Vagina (tissue), 2 donors: ENCODE measurements around the gene LGALS9.
"Not testable (repeated sequence)": the region's sequence is repeated elsewhere in the genome, so short reads cannot be mapped to it uniquely, and the experiment has no call there.

Source experiments
- POLR2A ChIP-seq, 2 donors: fragments of 450-650 bp; IDR thresholded peaks; one replicate each; pipeline ENCODE4 v1.6.1; 2017; ENCODE audit warnings: antibody characterized with exemption in 2 of 2, mild to moderate bottlenecking in 2 of 2, moderate library complexity in 2 of 2
- TF ChIP-seq, protein P1 (sequence below), 3 experiments: fragments of 450-650 bp in 2 of 3; fragments of 200-600 bp in 1 of 3; sonication (generic) in 1 of 3; IDR thresholded peaks; one replicate each; pipeline ENCODE4 v1.5.1; 2017 to 2019; ENCODE audit warnings: antibody characterized with exemption in 3 of 3, mild to moderate bottlenecking in 2 of 3, moderate library complexity in 2 of 3

- TF ChIP-seq, protein P1, sequence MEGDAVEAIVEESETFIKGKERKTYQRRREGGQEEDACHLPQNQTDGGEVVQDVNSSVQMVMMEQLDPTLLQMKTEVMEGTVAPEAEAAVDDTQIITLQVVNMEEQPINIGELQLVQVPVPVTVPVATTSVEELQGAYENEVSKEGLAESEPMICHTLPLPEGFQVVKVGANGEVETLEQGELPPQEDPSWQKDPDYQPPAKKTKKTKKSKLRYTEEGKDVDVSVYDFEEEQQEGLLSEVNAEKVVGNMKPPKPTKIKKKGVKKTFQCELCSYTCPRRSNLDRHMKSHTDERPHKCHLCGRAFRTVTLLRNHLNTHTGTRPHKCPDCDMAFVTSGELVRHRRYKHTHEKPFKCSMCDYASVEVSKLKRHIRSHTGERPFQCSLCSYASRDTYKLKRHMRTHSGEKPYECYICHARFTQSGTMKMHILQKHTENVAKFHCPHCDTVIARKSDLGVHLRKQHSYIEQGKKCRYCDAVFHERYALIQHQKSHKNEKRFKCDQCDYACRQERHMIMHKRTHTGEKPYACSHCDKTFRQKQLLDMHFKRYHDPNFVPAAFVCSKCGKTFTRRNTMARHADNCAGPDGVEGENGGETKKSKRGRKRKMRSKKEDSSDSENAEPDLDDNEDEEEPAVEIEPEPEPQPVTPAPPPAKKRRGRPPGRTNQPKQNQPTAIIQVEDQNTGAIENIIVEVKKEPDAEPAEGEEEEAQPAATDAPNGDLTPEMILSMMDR (IDR thresholded peaks at IDR 0.05) = not testable (repeated sequence)
- TF ChIP-seq POLR2A (IDR thresholded peaks at IDR 0.05) = not testable (repeated sequence)
Observed at GRCh38 chr17:27666270-27666669, 35.3 kb downstream of the LGALS9 start.
